ENCODE data around the gene MUC22.
"Not testable (repeated sequence)": the region's sequence is repeated elsewhere in the genome, so short reads cannot be mapped to it uniquely, and the experiment has no call there.

Gene MUC22

DNA sequence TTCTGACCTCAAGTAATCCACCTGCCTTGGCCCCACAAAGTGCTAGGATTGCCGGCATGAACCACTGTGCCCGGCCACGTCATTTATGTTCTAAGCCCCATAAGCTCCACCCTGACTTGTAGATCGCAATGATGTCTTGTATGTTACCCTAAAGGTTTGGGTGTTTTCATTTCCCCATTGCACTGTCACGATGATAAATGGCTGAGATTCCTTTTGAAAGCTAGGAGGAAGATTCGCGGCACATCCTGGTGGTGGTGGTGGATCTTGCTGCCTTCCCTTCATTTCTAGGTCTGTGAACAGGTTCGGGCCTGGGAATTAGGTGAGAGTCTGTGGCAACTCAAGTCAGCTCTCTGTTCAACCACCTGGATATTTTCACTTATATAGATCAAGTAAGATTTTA is 28.3 kb downstream of the MUC22 start:
- DNase-seq (ENCODE audit: low read depth), result no peak

DNA sequence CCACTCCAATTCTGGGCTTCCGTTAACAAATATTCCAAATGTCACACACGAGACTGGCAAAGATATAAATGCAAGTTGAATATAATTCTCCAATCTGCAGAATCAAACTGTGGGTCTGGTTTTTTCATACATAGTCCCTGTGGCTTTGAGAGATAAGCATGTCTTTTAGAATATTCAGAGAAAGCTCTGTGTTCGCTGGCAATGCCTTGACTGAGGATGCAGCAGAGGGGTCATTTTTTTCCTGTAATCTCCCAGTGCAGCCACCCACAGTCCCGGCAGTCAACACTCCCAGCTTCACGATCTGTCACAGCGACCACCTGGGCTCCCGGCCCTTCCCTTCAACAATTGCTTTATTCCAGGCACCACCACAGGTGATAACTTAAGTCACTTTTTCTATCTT is 30.5 kb downstream of the MUC22 start:
- DNase-seq (ENCODE audit: low read depth), result no peak

DNA sequence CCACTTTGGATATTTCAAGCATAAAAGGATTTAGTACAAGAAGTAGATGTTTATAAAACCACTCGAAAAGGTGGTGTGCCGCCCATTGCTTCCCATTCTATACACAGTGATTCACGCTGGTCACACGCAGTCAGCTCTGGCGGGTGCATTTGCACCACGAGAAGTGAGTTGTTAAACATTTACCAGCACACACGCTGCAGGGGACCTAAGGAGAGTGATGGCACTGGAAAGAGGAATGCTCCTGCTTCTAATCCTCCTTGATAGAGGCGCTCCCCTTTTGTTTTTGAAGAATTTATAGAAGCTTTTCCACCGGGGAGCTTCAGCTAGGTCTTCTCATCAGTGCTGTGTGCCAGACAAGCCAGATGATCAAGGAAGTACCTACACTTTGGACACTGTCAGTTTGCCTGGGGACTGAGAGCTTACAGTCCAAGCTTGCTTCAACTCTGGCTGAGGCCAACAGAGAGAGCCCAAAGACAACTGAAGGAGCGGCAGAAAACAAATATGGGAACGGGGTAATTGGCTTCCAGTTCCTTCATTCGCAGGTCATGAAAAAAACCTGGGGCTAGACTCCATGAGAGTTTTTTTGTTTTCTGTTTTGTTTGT is 31.2 kb downstream of the MUC22 start:
- no peak for DNase-seq (ENCODE audit: low read depth)

DNA sequence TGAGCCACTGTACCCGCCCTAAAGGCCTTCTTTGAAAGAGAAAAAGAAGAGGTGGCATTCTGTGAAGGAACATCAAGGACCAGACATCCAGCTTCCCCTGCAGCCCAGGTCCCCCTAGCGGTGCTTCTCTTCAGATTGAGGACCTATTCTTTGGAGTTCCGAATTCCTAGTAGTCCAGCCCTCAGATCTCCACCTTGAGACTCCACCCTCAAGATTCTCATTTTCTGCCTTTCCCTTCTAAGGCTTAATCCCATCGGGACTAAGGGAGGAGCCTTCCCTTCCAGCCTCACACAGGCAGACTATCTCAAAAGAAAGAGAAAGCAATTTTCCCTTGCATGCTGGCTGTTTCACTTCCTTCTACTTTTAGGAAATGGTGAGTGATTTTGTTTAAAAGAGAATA is 32.5 kb downstream of the MUC22 start:
- peak; percentile 6 for DNase-seq (ENCODE audit: low read depth)

DNA sequence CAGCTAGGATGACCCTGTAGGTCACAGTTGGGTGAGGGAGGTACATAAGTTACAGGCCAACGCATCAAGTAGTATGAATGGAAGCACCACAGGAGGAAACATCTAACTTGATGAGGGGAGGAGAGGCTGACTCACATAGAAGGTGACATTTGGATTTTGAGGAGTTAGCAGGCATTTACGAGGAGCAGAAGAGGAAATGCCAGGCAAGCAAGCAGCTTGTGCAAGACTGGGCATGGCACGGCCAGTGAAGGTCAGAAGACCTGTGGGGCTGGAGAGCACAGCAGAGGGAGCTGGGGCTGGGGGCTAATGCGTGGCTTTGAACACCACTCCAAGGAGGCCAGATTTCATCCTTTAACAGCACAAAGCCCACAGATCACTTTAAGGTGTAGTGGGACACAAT is 37.8 kb downstream of the MUC22 start:
- DNase-seq (ENCODE audit: low read depth), result no peak

DNA sequence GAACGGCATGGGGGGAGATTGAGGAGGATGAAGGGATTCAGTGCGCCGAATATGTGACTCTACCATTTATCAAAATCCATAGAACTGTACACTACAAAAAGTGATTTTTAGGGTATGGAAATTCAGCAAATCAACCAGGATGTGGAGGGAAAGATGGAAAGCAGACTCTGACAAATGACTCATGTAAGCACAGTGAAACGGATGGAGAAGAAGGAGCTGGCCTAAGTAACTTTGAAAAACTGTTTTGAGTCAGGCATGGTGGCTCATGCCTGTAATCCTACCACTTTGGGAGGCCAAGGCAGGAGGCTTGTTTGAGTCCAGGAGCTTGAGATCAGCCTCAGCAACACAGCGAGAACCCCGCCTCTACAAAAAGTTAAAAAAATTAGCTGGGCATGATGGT is 39.2 kb downstream of the MUC22 start:
- DNase-seq (ENCODE audit: low read depth), result no peak

DNA sequence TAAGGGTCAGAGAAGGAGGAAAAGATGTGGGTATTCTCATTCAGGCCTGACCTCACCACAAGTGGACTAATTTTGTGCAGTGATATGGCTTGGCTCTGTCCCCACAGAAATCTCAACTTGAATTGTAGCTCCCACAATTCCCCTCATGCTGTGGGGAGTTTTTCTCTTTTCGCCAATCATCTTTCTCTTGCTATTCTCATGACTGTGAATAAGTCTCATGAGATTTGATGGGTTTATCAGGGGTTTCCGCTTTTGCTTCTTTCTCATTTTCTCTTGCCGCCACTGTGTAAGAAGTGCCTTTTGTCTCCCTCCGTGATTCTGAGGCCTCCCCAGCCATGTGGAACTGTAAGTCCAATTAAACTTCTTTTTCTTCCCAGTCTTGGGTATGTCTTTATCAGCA is 42.9 kb downstream of the MUC22 start:
- not testable (repeated sequence) for DNase-seq (ENCODE audit: low read depth)

DNA sequence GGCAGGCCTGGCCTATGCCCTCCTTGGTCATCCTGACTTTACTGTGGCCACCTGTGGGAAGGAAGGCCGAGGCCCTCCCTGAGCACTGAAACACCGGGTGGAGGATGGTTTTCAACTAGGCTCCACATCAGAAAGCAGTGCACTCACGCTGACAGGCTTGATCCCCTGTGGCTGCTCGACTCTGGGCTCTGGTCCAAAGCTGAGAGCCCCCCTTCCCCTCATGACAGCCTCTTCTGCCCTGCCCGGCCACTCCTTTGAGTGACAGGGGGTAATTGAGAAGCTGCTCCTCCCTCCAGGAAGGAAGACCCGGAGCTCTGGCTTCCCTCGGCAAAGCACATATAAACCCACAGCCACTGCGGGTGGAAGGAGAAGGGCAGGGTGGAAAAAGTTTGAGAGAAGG is 43.6 kb downstream of the MUC22 start:
- DNase-seq (ENCODE audit: low read depth), result no peak

DNA sequence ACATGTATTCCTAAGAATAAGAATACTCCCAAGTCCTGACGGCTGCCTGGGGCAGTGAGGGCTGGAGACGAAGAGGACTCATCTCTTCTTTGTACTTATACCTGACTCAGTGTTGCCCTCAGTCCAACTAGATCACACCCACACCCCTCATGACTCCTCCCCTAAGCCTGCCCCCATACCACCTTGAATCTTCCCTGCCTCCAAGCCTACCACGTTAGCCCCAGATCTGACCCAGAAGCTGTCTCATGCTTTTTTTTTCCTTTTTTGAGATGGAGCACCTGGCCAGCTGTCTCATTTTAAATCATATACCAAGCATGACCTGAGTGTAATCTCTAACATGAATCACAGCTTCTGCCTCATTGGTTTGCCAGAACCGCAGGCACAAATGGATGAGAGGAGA is 45.2 kb downstream of the MUC22 start:
- no peak for DNase-seq (ENCODE audit: low read depth)

DNA sequence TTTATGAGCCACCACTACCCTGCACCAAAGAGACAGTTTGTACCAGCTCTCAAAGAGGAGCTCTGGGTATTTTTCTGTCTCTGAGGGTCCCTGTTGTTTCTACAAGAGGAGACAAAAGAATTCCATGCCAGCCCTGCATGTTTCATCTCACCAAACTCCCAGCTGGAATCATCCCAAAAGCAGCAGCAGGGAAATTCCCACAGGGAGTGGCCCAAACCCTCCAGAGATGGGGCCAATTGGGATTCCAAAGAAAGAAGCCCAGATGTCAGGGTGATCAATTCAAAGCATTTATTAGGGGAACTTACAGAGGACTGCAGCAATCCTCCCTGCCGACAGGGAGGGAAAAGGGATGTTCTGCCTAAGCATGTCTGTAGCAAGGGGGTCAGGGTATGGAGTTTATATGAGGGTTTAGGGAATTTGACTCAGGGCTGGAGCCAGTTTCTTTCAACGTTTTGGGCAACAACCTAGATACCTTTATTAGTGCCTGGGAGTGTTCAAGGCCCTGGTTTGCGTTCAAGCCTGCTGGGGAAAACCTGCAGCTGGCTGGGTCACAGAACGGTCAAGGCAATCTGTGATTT is 47.2 kb downstream of the MUC22 start:
- no peak for DNase-seq (ENCODE audit: low read depth)

DNA sequence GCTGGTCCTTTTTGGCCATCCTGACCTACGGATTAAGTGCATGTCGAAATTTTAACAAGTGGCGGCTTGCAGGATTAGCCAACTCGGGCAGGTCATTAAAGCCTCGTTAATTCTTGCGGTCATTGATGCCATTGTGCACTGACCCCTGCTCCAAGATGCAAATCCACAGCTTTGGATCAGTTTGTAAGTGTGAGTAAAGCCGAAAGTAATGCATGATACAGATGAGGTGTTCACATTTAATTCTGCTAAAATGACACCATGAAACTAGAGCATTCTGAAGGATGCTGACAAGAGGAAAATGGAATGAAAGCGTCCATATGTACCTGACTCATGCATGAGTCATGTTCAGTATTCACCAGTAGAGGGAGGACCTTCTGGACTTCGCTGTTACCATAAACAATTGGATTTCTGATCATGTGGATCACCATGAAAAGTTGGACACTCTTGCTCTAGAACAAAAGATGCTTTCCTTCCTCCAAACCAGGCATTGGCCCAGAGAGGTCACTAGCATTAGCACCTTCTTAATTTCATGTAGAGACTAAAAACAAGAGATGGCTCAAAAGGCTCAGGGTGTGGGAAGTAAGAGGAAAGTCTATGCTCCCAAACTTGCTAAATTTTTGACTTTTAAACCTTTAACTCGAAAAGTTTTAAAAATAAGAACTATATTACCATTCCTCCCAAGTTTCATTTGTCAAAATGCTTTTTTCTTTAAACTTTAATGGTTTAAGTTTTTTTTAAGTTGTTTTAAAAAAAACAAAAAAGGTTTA is 48.0 kb downstream of the MUC22 start:
- no peak for DNase-seq (ENCODE audit: low read depth)

DNA sequence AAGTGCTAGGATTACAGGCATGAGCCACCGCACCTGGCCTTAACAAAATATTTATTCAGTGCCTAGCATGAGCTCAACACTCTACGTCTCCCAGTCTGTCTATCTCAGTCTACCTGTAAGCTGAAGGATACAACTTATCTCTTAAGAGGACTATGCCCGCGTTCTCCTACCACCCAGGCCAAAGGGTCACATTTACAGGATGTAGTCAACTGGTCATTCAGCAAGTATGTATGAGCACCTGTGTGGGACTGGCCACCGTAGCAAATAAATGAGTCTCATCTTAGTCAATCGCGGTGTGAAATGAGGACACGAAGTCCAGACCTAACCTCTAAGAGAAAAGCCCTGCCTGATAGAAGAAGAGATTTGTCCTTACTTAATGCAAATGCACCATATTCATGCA is 49.9 kb downstream of the MUC22 start:
- no peak for DNase-seq (ENCODE audit: low read depth)

DNA sequence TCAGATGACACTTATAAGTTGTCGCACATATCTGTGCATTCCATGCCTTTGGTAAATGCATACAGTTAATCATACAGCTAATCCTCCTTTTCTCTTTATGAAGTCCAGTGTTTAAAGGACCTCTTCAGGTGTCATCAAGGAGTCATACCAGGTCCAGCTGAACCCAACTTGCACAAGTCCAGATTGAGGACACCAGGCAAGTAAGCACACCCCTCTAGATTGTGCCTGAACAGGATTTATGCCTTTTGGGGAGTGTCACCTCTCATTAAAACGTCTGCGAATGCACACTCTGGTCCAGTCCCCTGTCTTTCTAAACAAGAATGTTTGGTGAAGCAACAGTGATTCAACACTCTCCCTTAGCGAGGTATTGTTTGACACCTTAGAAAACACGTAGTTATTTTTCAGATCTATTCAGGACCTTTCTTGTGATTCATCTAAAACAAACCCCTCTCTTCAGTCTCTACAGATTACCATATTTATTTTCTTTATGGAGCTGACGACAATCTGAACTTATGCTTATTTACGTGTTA is 53.7 kb downstream of the MUC22 start:
- DNase-seq (ENCODE audit: low read depth), result no peak

DNA sequence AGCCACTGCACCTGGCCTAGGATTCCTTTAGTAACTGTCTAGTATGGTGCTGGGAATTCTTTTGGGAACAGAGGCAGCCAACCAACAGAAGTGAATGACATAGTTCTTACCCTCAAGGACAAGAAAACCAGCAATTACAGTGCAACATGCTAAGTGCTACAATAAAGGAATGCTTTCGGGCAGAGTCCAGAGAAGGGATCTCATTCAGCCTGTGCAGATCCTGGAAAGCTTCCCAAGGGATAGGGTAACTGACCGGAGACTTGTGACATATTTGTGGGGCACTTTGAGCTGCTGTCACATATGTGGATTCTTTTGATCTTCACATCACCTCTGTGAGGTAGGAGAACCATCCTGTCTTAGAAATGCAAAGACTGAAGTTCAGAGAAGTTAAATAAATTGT is 55.3 kb downstream of the MUC22 start:
- no peak for DNase-seq (ENCODE audit: low read depth)

DNA sequence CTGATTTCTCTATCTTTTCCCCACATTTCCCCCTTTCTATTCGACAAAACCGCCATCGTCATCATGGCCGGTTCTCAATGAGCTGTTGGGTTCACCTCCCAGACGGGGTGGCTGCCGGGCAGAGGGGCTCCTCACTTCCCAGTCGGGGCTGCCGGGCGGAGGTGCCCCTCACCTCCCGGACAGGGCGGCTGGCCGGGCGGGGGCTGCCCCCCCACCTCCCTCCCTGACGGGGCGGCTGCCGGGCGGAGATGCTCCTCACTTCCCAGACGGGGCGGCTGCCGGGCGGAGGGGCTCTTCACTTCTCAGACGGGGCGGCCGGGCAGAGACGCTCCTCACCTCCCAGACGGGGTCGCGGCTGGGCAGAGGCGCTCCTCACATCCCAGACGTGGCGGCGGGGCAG is 56.8 kb downstream of the MUC22 start:
- not testable (repeated sequence) for DNase-seq (ENCODE audit: low read depth)

DNA sequence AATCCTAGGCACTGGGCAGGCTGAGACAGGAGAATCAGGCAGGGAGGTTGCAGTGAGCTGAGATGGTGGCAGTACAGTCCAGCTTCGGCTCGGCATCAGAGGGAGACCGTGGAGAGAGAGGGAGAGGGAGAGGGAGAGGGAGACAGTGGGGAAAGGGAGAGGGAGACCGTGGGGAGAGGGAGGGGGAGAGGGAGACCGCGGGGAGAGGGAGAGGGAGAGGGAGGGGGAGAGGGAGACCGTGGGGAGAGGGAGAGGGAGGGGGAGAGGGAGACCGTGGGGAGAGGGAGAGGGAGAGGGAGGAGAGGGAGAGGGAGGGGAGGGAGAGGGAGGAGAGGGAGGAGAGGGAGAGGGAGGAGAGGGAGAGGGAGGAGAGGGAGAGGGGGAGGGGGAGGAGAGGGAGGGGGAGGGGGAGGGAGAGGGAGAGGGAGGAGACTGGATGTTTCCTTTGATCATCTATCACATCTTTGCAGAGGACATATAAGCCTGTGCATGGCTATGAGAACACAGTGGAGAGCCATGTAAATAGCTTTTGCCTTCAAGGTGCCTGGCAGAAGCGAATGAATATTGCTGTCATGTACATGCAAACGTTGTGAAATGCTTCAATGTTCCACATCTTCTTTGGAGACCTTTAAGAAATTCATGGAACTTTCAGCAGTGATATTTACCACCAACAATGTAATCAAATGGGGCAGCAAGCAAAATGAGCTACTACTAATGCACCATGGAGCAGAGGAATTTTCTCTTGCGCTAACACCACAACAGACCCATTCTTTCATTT is 57.8 kb downstream of the MUC22 start:
- DNase-seq (ENCODE audit: low read depth), result not testable (repeated sequence)

DNA sequence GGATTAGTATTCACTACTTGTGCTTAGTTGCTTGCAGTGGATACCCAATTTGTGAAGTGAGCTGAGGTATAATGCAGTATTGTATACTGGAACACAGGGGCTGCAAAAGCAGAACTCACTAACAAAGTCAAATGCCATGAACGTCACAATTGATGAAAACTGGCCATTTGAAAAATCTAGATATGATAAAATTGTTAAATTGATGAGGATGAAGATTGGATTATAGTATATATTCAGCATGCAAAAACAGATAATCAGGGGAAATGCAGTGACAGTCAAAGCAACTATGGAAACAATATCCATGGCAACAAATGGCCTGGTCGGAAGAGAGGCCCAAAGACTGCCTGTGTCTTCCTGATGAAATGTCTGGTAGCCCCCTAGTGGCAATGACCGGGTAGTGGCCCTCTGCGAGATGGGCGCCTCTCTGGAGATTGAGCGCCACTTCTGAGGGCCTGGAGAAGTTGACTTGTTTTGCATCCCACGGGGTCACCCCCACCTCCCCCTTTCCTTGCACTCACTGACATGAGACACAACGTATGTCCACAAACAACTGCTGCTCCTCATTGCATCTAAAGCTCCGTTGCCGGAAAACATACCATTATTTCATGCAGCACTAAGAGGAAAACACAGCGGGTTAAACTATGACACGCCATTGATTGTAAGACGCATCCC is 58.5 kb downstream of the MUC22 start:
- DNase-seq (ENCODE audit: low read depth), result peak; percentile 61

DNA sequence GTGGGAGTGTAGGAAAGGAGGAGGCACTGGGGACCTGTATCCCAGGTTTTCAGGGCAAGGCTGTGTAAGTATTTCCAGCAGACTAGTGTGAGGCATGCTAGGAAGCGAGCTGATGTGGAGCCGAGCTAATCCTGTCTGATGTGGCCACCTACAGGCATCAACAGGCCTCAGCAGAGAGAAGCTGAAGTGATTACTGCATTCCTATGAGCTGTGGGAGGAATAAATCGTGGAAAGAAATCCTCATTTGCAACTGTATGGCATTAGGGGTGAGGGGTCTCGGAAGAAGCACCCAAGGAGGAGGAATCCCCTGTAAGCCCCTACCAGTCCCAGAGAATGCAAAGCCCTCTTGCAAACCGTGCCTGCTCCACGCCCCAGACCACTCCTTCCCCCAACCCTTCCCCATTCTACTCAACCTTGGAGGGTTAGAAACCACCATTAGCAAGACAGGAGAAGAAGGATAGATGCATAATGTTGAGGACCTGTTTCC is 60.5 kb downstream of the MUC22 start:
- DNase-seq (ENCODE audit: low read depth), result no peak

DNA sequence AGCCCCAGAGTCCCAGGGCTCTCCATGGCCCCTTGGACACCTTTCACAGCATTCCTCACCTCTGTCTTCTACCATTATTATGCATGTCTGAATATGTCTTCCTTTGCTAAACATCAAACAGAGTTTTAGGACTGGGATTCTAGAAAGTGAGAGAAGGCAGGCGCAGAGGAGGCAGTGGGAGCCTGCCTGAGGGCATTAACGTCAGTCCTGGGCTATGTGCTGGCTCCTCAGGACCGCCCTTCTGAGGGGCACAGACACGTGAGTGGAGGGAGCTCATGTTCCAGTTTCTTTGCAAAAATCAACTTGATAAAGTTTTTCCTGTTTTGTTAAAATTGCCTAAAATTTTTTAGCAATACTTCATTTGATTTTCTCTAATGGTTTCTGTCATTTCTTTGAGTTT is 64.1 kb downstream of the MUC22 start:
- no peak for DNase-seq (ENCODE audit: low read depth)

DNA sequence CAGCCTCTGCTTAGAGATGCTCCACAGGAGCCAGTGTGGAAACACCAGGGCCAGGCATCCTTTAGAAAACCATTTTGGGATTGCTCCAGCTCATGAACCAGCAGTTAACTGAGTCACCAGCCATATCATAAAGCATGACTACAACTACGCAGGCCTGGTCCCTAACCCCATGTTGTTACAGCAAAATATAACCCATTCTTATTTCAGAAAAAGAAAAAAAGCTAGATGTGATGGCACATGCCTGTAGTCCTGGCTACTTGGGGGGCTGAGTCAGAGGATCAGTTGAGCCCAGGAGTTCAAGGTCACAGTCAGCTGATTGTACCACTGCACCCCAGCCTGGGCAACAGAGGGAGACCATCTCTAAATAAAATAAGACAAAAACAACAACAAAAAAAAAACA is 65.3 kb downstream of the MUC22 start:
- no peak for DNase-seq (ENCODE audit: low read depth)

DNA sequence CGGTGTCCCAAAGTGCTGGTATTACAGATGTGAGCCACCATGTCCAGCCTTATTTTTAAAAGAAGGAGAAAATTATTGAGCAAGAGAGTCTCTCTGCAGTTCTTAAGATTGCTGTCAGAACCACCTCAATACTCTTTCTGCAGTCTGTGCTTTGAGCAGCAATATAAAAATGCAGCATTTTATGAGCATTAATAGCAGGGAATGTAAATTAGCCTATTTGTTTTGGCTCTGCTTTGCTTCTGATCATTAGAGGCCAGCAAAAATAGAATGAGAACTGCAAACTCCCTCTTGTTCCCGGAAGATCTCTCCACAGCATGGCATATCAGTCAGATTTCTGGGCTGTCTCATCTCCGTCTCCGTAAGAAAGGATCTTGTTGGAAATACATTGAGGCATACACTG is 66.3 kb downstream of the MUC22 start:
- DNase-seq (ENCODE audit: low read depth), result no peak

Measured in T follicular helper cell (primary cell).